HuH-7 (cell line): Measurements from ENCODE around the gene SPATA6.
"Not testable (repeated sequence)": the region's sequence is repeated elsewhere in the genome, so short reads cannot be mapped to it uniquely, and the experiment has no call there.

Source experiments
- DNase-seq: peaks from one replicate; pipeline ENCODE4 v3.0.0; 2011; ENCODE audit warnings: low spot score

SPATA6 gene

DNA sequence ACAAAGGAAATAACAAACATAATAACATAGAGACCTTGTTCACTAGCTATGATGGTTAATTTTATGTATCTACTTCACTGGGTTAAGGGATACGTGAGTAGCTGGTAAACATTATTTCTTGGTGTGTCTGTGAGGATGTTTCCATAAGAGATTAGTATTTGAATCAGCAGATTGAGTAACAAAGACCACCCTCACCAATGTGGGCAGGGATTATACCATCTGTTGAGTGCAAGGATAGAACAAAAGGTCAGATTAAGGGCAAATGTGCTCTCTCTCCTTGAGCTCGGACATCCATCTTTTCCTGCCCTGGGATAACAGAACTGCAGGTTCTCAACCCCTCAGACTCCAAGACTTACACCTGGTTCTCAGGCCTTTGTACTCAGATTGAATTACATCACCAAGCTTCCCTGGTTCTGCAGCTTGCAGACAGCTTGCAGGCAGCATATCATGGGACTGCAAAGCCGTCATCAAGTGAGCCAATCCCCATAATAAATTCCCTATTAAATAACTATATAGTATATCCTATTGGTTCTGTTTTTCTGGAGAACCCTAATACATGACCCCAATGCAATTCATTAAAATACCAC is 9.2 kb downstream of the SPATA6 start:
- DNase-seq = no peak

DNA sequence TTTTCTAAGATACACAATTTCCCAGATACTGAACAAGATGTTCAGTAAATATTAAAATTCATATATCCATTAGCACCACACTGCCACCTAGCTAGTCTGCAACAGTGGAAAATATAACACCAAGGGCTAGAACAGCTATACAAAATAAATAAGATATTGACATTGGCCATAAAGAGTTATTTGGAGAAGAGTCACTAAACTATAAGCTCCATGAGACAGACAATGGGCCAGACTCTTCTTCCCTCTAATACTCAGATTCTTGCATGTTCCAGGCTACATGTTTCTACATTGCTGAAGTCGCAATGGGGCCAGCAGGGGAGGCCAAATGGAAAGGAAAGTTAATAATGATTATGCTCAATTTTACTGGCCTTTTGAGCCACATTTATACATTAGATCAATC is 21.5 kb downstream of the SPATA6 start:
- DNase-seq = no peak

DNA sequence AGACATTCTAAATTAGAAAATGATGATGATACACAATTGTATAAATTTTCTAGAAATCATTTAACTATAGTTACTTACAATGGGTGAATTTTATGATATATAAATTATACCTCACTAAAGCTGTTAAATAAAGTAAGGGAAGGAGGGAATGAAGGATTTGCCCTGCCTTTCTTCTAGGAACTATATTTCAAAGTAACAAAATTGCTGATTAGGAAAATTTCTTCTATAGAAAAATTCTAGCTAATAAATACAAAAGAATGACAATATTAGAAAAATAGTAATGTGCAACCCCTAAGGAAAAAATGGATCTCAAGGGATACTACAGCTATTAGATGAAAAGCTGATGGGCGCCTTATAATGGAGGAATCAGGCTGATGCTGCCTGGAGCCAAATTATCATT is 23.1 kb downstream of the SPATA6 start:
- no peak for DNase-seq

DNA sequence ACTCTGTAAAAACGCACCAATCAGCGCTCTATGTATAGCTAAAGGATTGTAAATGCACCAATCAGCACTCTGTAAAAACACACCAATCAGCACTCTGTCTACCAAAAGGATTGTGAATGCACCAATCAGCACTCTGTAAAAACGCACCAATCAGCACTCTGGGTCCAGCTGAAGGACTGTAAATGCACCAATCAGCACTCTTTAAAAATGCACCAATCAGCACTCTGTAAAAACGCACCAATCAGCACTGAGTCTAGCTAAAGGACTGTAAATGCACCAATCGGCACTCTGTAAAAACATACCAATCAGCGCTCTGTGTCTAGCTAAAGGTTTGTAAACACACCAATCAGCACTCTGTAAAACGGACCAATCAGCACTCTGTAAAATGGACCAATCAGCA is 27.8 kb downstream of the SPATA6 start:
- DNase-seq = not testable (repeated sequence)

DNA sequence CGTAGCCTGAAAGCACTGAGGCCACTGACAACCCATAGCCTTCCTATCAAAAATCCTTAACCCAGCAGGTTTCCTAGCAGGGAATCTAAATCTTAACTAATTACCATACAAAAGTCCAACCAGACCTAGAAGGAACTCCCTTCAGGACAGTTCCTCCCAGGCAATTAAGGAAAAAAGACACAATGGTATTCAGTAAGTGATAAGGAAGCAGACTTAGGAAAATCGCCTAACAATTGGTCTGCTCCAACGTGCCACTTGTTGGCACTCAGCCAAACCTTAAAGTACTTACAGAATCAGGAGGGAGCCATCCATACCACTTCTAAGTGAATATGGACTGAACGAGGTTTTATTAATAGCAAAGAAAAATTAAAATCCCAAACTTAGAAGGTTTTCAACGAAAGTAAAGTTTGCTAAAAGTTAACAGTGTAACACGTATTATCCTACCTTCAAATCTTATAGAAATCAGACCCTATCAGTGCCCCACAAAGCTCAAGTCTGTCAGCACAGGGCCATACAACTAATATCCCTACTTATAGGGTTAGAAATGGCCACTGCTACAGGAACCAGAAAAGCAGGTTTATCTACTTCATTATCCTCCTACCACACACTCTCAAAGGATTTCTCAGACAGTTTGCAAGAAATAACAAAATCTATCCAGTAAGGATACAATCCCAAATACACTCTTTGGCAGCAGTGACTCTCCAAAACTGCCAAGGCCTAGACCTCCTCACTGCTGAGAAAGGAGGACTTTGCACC is 29.0 kb downstream of the SPATA6 start:
- no peak for DNase-seq

DNA sequence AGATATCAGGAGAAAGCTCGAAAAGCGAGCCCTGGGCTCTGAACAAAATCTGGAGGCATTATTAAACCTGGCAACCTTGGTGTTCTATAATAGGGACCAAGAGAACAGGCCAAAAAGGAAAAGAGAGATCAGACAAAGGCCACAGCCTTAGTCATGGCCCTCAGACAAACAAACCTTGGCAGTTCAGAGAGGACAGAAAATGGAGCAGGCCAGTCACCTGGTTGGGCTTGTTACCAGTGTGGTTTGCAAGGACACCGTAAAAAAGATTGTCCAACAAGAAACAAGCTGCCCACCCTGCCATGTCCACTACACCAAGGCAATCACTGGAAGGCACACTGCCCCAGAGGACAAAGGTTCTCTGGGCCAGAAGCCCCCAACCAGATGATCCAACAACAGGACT is 31.2 kb downstream of the SPATA6 start:
- DNase-seq = not testable (repeated sequence)

DNA sequence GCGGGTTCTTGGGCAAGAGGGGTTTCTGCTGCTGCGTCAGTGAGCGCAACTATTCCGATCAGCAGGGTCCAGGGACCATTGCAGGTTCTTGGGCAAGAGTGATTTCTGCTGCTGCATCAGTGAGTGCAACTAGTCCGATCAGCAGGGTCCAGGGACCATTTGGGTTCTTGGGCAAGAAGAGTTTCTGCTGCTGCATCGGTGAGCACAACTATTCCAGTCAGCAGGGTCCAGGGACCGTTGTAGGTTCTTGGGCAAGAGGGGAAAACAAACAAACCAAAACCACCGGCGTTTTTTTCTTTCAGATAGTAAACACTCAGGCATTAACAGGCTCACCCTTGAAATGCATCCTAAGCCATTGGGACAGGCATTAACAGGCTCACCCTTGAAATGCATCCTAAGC is 32.6 kb downstream of the SPATA6 start:
- no peak for DNase-seq

DNA sequence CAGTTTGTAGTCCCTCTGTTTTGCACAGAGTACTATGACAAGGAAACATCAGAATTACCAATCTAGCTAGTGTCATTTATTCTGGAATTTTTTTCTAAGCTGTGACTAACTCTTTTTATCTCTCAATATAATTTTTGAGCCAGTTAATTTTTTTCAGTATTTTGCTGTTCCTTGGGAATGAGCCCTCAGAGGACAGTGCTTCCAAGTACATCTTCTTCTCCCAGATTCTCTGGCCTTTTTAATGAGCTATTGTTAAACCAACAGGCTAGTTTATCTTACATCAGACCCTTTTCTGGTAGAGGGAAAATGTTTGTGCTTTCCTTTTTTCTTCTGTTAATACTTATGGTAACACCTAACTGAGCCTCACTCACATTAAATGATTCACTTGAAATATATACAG is 34.6 kb downstream of the SPATA6 start:
- not testable (repeated sequence) for DNase-seq

DNA sequence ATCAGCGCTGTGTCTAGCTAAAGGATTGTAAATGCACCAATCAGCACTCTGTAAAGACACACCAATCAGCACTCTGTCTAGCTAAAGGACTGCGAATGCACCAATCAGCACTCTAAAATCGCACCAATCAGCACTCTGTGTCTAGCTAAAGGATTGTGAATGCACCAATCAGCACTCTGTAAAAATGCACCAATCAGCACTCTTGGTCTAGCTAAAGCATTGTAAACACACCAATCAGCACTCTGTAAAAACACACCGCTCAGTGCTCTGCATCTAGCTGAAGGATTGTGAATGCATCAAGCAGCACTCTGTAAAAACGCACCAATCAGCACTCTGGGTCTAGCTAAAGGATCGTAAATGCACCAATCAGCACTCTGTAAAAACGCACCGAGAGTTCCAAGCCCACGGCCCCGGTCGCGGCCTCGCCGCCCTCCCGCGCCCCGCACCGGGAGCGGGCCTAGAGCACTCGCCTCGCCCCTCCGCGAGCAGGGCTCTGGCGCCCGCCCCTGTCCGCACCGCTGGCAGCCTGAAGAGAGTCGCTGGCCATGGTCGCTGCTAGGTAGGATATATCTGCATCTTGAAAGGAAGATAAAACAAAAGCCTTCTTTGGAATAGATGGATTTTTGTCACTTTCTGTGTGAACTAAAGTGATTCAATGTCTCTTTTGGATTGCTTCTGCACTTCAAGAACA is 36.5 kb downstream of the SPATA6 start:
- DNase-seq = not testable (repeated sequence)

DNA sequence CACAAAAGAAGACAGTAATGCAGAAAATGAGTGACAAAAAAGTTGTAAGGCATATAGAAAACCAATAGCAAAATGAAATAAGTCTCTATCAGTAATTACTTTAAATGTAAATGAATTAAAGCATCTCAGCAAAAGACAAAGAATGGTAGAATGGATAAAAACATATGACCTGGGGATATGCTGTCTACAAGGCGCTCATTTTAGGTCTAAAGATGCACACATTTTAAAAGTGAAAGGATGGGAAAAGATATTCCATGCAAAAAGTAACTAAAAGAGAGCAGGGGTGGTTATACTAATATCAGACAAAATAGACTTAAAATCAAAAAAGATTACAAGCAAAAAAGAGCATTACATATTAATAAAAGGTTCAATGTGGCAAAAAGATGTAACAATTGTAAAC is 41.2 kb downstream of the SPATA6 start:
- no peak for DNase-seq

DNA sequence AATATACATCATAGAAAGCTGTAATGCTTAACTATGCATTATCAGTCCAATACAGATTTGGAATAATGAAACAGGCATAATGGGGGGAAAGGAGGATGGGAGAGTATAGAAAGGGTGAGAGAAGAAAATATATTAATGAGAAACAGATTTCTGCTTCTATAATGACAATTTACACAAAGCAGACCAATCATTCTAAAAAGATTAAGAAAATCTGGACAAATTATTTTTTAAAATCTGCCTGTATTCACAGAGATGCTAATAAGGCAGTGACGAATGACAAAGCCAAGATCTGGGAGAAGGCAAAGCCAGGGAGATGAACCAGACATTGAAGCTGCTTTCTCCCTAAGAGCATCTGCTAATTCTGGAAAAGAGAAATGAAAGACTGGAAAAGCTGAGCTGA is 50.0 kb downstream of the SPATA6 start:
- no peak for DNase-seq

DNA sequence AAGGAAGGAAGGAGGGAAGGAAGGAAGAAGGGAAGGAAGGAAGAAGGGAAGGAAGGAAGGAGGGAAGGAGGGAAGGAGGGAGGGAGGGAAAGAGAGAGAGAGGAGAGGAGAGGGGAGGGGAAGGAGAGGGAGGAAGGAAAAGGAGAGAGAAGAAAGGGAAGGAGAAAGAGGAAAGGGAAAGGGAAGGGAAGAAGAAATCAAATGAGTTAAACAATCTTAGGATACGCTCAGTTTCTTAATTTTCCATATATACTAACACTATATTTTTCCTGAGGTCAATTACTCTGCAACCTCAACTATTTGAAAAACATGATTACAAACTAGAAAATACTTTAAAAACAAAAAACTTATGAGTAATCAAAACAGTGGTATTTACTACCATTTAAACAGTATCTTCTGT is 53.3 kb downstream of the SPATA6 start:
- DNase-seq = no peak

DNA sequence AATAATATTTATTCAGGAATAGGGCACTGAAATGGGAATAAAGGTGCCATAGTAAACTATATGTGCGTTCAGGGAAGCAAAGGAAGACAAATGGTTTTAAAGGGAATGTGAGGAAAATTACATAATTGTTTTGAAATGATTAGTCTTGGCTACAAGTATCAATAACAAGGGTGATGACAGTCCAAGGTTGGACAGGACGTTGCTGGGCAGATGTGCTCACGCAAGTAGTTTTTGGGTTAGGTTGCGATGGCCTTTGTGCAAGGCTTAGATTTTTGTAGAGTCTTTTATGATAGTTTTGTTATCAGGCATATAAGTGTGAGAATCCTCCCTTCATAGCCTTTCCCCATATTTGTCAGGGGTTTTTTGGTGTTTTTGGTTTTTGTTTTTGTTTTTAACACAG is 57.0 kb downstream of the SPATA6 start:
- no peak for DNase-seq

DNA sequence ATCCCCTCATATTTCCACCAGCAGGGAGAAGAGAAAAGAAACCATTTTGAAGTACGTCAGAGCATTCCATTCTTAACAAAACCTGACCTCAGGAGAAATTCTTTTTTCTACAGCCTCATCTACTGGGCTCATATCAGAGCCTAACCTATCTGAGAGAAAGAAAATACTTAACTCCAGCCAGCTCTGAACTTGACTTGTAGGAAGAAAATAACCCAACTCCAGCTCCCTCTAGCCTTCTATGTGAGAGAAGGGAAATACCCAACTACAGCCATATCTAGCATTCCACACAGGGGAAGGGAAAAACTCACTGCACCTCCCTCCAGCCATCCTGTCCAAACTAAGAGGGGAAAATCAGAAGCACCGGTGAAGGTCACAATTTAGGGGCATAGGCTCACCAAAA is 57.7 kb downstream of the SPATA6 start:
- DNase-seq = no peak

DNA sequence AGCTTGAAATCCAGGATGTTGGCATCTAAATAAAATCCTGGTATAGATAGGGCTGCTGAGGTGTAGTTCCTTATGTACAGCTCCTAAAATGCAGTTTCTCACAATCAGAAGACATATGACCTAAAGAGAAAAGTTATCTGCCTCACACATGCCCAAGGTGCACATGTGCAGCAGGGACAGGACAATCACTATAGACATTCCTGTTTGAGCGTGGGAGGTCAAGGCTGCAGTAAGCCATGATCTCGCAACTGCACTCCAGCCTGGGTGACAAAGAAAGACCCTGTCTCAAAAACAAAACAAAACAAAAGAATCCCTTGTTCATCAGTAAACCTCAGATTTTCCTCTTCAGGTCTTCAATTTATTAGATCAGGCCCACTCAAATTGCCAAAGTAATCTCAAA is 66.1 kb downstream of the SPATA6 start:
- no peak for DNase-seq

DNA sequence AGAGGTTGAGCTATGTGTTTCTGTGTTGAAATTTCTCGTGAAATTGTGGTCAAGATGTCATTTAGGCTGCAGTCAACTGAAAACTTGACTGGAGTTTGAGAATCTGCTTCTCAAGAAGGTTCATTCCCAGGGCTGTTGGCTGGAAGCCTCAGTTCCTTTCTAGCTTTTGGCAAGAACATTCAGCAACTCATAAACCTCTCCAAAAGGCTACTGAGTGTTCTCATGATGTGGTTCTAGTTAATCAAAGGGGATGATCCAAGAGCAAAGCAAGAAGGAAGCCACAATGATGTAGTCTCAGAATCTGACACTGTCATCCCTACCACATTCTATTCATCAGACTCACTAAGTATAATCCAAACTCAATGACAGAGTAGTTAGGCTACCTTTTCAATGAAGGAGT is 66.6 kb downstream of the SPATA6 start:
- DNase-seq = no peak

DNA sequence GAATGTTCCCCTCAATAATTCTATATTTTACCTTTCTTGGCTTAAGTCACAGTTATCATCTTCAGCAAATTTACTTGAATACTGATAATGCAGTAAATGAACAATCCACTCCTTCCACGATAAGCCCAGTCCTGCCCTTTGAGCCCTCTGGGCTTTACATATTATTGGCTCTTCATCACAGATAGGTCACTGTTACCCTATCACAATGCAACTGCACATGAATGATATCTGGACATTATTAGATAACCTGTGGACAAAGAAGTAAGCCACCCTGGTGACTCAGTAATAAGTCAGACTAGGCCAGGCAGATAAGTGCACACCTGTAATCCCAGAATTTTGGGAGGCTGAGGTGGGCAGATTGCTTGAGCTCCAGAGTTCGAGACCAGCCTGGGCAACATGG is 69.4 kb downstream of the SPATA6 start:
- no peak for DNase-seq

DNA sequence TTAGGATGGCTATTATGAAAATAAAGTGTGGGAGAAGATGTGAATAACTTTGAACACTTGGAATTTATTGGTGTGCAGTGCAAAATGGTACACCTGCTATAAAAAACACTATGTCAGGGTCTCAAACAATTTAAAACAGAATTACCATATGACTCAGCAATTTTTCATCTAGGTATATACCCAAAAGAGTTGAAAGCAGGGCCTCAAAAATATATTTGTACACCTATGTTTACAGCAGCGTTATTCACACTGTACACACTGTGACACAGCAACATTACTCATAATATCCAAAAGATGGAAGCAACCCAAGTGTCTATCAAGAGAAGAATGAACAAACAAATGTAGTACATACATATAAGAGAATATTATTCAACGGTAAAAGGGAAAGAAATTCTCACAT is 75.8 kb downstream of the SPATA6 start:
- no peak for DNase-seq

DNA sequence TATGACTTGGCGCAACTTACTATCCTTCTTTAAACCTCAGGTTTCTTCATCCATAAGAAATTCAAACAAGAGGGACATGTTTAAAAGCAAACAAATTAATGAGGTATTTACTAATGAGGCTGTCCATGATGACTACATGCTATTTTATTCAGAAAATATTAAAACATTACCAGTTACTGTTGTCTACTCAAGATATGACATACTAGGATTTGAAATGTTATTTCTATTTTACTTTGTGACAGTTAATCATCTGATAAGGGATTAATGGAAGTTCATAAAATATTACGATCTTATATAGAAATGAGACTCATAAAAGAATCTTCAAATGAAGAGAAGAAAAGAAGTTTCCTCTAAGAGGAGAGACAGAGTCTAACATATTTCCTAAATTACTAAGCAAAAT is 80.1 kb downstream of the SPATA6 start:
- DNase-seq = no peak

DNA sequence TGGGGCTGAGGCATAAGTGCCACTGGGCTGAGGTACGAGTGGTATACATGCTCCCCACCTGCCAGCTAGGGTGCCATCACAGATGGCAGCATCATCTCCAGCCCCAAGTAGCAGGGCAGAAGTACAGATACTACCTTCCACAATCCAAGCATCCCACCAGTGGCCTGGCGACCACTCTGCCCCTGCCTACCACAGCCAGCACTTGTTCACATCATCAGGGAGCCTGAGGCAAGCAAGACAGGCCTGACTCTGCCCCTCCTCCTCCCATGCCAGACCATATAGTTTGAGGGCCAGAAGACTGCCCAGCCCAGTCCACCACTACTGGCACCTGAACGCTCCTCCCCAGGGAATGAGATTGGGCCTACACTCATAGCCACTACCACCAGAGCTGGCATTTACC is 84.6 kb downstream of the SPATA6 start:
- DNase-seq = no peak

DNA sequence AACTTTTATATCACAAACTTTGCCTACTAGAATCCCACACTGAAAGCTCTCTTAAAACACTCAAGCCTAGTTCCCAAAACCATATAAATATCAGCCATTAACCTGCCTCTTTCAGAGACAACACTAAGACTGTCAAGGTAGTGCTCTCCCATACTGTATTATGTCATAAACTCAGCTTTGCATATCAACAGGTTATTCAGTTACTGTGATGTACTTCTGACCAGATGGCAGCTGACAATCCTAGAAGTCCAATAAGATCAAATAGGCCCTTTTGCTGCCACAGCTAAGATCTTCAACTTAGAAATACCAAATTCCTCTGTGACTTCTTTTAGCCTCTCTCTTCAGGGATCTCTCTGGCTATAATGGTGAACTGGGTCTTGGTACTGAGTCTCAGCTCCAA is 97.2 kb downstream of the SPATA6 start:
- DNase-seq = no peak

DNA sequence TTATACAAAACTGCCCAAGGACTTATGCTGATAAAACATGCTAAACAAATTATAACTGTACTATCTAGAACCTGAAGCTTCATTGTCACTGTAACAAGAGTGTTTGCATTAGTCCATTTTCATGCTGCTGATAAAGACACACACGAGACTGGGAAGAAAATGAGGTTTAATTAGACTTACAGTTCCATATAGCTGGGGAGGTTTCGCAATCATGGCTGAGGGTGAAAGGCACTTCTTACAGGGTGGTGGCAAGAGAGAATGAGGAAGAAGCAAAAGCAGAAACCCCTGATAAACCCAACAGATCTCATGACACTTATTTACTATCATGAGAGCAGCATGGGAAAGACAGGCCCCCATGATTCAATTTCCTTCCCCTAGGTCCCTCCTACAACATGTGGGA is 100.4 kb downstream of the SPATA6 start:
- no peak for DNase-seq

DNA sequence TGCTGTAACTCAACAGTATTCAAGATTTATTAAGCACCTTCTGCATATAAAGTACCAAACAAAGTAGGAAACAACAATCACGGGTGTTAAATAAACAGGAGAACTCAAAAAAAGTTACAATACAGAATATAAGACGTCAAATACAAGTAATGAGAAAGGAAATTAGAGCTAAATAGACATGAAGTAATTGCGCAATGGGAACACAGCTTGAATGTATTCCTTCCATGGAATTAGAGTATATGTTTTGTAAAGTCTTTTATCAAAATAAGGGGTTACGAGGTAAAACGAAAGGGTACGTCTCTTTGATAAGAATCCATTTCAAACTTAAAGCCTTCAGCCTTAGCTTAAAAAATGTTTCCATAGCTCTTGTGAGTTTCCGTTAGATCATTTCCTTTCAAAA is 109.1 kb downstream of the SPATA6 start:
- no peak for DNase-seq

DNA sequence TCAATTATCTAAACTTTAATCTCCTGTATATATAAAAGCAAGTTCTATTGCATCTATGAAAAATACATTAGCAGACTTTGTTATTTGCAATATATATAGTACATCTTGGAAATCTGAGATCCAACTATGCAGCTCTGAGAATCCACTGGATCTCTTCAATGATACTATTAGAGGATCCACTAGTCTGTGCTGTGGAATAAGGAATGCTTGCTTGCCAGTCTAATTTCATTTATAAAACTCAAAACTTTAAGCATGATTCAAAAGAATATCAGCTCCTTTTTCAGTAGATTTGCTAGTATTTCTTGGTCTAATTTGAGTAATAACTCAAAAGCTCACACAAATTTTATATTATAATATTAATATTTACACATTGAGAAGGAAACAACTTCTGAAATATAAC is 115.1 kb downstream of the SPATA6 start:
- DNase-seq = no peak
